Stomach smooth muscle (tissue), 2 donors: Measurements from ENCODE around the gene LPAR5.

ENCODE experiments used
- H3K27ac ChIP-seq: one replicate; pipeline ENCODE4 v1.7.0; 2013; ENCODE audit warnings: mild to moderate bottlenecking, low read length, inconsistent platforms
- H3K27me3 ChIP-seq, 2 donors: one replicate each; pipeline ENCODE4 v1.7.0; 2013; ENCODE audit warnings: low read length in 2 of 2; ENCODE audit not compliant: insufficient read depth in 2 of 2, control insufficient read depth in 1 of 2
- H3K36me3 ChIP-seq, 2 donors: one replicate each; pipeline ENCODE4 v1.7.0; 2013; ENCODE audit warnings: low read length in 2 of 2; ENCODE audit not compliant: control insufficient read depth in 2 of 2, insufficient read depth in 2 of 2
- H3K4me1 ChIP-seq: one replicate; pipeline ENCODE4 v1.7.0; 2013; ENCODE audit warnings: low read length; ENCODE audit not compliant: control insufficient read depth, insufficient read depth
- H3K4me3 ChIP-seq, 2 donors: one replicate each; pipeline ENCODE4 v1.7.0; 2013; ENCODE audit warnings: low read length in 2 of 2
- H3K9ac ChIP-seq, 2 donors: one replicate each; pipeline ENCODE4 v1.7.0; 2013; ENCODE audit warnings: low read length in 2 of 2, mild to moderate bottlenecking in 1 of 2
- H3K9me3 ChIP-seq, 2 donors: one replicate each; pipeline ENCODE4 v1.7.0; 2013; ENCODE audit warnings: low read length in 2 of 2; ENCODE audit not compliant: control insufficient read depth in 2 of 2
- donor health status: healthy.
- donor health status: Pancreatic carcinoma.

The LPAR5 gene

GRCh38 chr12:6653342-6653741 is 17.6 kb upstream of the LPAR5 start:
- H3K36me3 ChIP-seq, result peaks cover 46 to 51% of the 10 kb centered on the region in 2 donors
- no peaks in the 10 kb centered on the region for H3K4me1 ChIP-seq
- no peak overlapping the region for H3K9ac ChIP-seq
- H3K9me3 ChIP-seq, result no peaks in the 10 kb centered on the region
- H3K4me3 ChIP-seq, result no peak overlapping the region
- H3K27me3 ChIP-seq, result no peaks in the 10 kb centered on the region
- no peak overlapping the region for H3K27ac ChIP-seq

- Histone ChIP-seq H3K27ac (no peak overlapping the region), H3K4me1 (no peaks in the 10 kb centered on the region), H3K27me3 (no peaks in the 10 kb centered on the region), H3K36me3 (peaks cover 46 to 49% of the 10 kb centered on the region in 2 donors), H3K4me3 (no peak overlapping the region), H3K9ac (no peak overlapping the region), H3K9me3 (no peaks in the 10 kb centered on the region)
These were observed 16.6 kb upstream of the LPAR5 start for GRCh38 chr12:6652391-6652790.

- Histone ChIP-seq H3K27ac (no peak overlapping the region), H3K36me3 (peaks cover 37 to 39% of the 10 kb centered on the region in 2 donors), H3K27me3 (no peaks in the 10 kb centered on the region), H3K9me3 (no peaks in the 10 kb centered on the region), H3K4me3 (no peak overlapping the region), H3K4me1 (peaks cover 7% of the 10 kb centered on the region), H3K9ac (no peak overlapping the region)
These were observed 15.1 kb upstream of the LPAR5 start for GRCh38 chr12:6650832-6651231.

- Histone ChIP-seq H3K4me1 (peaks cover 7% of the 10 kb centered on the region), H3K4me3 (peak within 1 kb of the TSS; percentile 73 to 77), H3K27ac (no peak within 1 kb of the TSS), H3K9me3 (no peaks in the 10 kb centered on the region), H3K27me3 (no peaks in the 10 kb centered on the region), H3K36me3 (peaks cover 17% of the 10 kb centered on the region in 2 donors), H3K9ac (peak within 1 kb of the TSS; percentile 72 to 79)
These were observed 11.4 kb upstream of the LPAR5 start, which contains the start of gene ACRBP for GRCh38 chr12:6647083-6647604. ACRBP (minus strand) TSS chr12:6647432; CDS start chr12:6647366, 66 bp downstream.

GRCh38 chr12:6646276-6647082 is 10.7 kb upstream of the LPAR5 start:
- peaks cover 7% of the 10 kb centered on the region for H3K4me1 ChIP-seq
- H3K27me3 ChIP-seq, result no peaks in the 10 kb centered on the region
- H3K4me3 ChIP-seq, result peak overlapping the region; percentile 73 to 77
- H3K9ac ChIP-seq, result peak overlapping the region; percentile 72 to 79
- H3K36me3 ChIP-seq, result peaks cover 13% of the 10 kb centered on the region in 2 donors
- no peaks in the 10 kb centered on the region for H3K9me3 ChIP-seq
- H3K27ac ChIP-seq, result no peak overlapping the region

GRCh38 chr12:6644903-6645302 is 9.1 kb upstream of the LPAR5 start:
- Histone ChIP-seq H3K4me1 (peaks cover 7% of the 10 kb centered on the region), H3K9ac (no peak overlapping the region), H3K27me3 (no peaks in the 10 kb centered on the region), H3K9me3 (no peaks in the 10 kb centered on the region), H3K36me3 (no peaks in the 10 kb centered on the region), H3K27ac (no peak overlapping the region), H3K4me3 (no peak overlapping the region)

GRCh38 chr12:6644257-6644596 is 8.5 kb upstream of the LPAR5 start:
- no peaks in the 10 kb centered on the region for H3K36me3 ChIP-seq
- no peaks in the 10 kb centered on the region for H3K27me3 ChIP-seq
- no peak overlapping the region for H3K9ac ChIP-seq
- H3K9me3 ChIP-seq, result no peaks in the 10 kb centered on the region
- H3K27ac ChIP-seq, result no peak overlapping the region
- H3K4me3 ChIP-seq, result no peak overlapping the region
- H3K4me1 ChIP-seq, result peaks cover 7% of the 10 kb centered on the region

- H3K27ac ChIP-seq, result no peak overlapping the region
- no peaks in the 10 kb centered on the region for H3K9me3 ChIP-seq
- peaks cover 7% of the 10 kb centered on the region for H3K4me1 ChIP-seq
- no peaks in the 10 kb centered on the region for H3K36me3 ChIP-seq
- H3K9ac ChIP-seq, result no peak overlapping the region
- H3K27me3 ChIP-seq, result no peaks in the 10 kb centered on the region
- H3K4me3 ChIP-seq, result no peak overlapping the region
These were observed 8.0 kb upstream of the LPAR5 start for GRCh38 chr12:6643569-6644256.

- Histone ChIP-seq H3K27me3 (no peaks in the 10 kb centered on the region), H3K9ac (no peak overlapping the region), H3K4me3 (no peak overlapping the region), H3K36me3 (no peaks in the 10 kb centered on the region), H3K9me3 (no peaks in the 10 kb centered on the region), H3K27ac (no peak overlapping the region), H3K4me1 (no peaks in the 10 kb centered on the region)
These were observed 5.4 kb upstream of the LPAR5 start for GRCh38 chr12:6641131-6641530.

- no peak overlapping the region for H3K9ac ChIP-seq
- H3K27ac ChIP-seq, result no peak overlapping the region
- H3K4me1 ChIP-seq, result no peaks in the 10 kb centered on the region
- H3K27me3 ChIP-seq, result no peaks in the 10 kb centered on the region
- H3K4me3 ChIP-seq, result no peak overlapping the region
- H3K9me3 ChIP-seq, result no peaks in the 10 kb centered on the region
- H3K36me3 ChIP-seq, result no peaks in the 10 kb centered on the region
These were observed 4.7 kb upstream of the LPAR5 start for GRCh38 chr12:6640497-6640896.
